GM13977 (cell line): ENCODE measurements around the gene BCL2L1.
A peak's percentile ranks its signal among the peaks of the same experiment; 100 is the strongest.

ENCODE experiments used
- DNase-seq: peaks from one replicate; pipeline ENCODE4 v3.0.0; 2012; ENCODE audit warnings: low spot score
- in situ Hi-C: fragments of 300-500 bp; cut with MboI; formaldehyde crosslinking; loops from one replicate; pipeline ENCODE4 v1.12.0; 2022; ENCODE audit warnings: low sequenced_read_pairs, low pct_unique_long_range_greater_than_20kb, mixed read lengths, inconsistent platforms; ENCODE audit not compliant: unreplicated experiment
- TF ChIP-seq, protein P1 (sequence below): IDR thresholded peaks from 2 replicates; pipeline ENCODE4 v1.5.1; 2012; ENCODE audit warnings: mild to moderate bottlenecking, control low read depth; ENCODE audit not compliant: insufficient read depth; ENCODE audit errors: extremely low read depth, missing control alignments

Gene BCL2L1

DNA sequence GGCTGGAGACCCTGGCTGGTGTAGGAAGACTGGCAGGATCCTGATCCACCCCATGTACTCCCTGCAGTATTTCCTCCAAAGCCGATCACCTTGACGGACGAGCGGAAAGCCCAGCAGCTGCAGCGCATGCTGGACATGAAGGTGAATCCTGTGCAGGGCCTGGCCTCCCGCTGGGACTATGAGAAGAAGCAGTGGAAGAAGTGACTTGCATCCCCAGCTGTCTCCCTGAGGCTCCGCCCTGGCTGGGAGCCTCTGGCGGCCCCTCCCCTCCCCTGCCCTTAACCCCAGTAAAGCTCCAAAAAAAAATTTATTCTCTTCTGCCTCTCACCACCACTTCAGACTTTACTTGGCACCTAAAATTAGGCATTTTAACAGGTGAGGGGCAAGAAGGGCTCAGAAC lies 78.0 kb downstream of the BCL2L1 start:
- in situ Hi-C loops: no loop called here
- TF ChIP-seq, protein P1, sequence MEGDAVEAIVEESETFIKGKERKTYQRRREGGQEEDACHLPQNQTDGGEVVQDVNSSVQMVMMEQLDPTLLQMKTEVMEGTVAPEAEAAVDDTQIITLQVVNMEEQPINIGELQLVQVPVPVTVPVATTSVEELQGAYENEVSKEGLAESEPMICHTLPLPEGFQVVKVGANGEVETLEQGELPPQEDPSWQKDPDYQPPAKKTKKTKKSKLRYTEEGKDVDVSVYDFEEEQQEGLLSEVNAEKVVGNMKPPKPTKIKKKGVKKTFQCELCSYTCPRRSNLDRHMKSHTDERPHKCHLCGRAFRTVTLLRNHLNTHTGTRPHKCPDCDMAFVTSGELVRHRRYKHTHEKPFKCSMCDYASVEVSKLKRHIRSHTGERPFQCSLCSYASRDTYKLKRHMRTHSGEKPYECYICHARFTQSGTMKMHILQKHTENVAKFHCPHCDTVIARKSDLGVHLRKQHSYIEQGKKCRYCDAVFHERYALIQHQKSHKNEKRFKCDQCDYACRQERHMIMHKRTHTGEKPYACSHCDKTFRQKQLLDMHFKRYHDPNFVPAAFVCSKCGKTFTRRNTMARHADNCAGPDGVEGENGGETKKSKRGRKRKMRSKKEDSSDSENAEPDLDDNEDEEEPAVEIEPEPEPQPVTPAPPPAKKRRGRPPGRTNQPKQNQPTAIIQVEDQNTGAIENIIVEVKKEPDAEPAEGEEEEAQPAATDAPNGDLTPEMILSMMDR: no peak
- no peak for DNase-seq

DNA sequence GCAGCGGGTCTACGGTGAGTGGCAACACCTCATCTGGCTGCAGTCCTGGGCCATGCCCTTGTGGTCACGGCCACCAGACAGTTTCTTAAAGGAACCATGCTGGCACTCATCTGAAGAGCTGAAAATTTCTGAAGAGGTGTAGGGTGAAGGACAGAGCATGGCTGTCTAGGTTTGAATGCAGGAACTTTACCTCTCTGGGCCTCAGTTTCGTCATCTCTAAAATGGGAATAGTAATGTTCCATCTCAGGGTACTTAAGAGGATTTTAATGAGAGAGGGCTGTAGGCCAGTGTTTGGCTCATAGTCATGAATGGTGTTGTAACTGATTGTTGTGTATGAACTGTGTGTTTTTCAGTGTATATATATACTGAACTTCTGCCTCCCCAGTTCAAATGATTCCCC lies 79.1 kb downstream of the BCL2L1 start:
- TF ChIP-seq, protein P1: no peak
- no peak for DNase-seq
- in situ Hi-C loops: no loop called here

- in situ Hi-C loops: no loop called here
- no peak for DNase-seq
- TF ChIP-seq, protein P1: no peak
Measured at GRCh38 chr20:31642837-31643236, 79.8 kb downstream of the BCL2L1 start.

GRCh38 chr20:31641391-31641790 lies 81.3 kb downstream of the BCL2L1 start:
- TF ChIP-seq, protein P1: no peak
- peak; percentile 4 for DNase-seq
- in situ Hi-C loops: no loop called here

GRCh38 chr20:31640259-31640658 lies 82.4 kb downstream of the BCL2L1 start:
- peak; percentile 4 for DNase-seq
- TF ChIP-seq, protein P1: no peak
- in situ Hi-C loops: no loop called here

DNA sequence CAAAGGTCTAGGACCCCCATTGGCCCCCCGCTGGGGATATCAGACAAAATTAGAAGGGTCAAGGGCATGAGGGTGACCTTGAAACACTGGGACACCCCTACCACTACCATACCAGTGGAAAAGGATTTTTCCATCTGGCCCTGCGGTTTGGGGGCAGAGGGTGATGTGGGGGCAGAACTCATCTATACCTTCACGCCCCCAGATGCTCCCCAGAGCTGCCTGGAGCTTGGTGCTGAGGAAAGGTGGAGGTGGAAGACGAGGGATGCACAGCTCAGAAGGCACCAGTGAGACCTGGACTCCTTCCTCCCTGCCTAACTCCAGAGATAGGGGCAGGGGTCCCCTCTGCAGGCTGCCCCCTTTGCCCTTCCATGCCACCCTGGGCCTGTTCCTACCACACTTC lies 83.9 kb downstream of the BCL2L1 start:
- no peak for DNase-seq
- in situ Hi-C loops: no loop called here
- TF ChIP-seq, protein P1: no peak

DNA sequence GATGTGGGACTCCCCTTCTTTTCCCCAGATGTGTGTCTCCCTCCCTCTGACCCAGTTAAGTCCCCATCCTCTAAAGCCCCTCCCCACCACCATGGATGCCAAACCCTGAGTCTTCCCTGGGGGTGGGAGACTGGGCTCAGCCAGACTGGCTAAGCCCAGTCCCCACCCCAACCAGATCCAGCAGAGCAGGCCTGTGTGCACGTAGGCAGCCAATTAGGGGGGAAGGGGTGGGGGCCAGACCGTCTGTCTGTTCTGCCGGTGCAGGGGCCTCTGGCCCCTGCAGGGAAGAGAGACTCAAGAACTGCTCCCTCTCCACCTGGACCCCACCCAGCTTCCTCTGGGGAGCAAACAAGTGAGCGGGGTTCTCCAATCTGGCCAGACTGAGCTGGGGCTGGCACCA lies 84.4 kb downstream of the BCL2L1 start:
- TF ChIP-seq, protein P1: no peak
- in situ Hi-C loops: no loop called here
- DNase-seq: no peak
